NCI-H510A (cell line): Measurements from ENCODE around the gene KREMEN2.
A peak's percentile ranks its signal among the peaks of the same experiment; 100 is the strongest.

Experiments used
- DNase-seq: peaks from one replicate; lab custom pipeline; 2025; lab: John Stamatoyannopoulos, UW

The KREMEN2 gene

DNA sequence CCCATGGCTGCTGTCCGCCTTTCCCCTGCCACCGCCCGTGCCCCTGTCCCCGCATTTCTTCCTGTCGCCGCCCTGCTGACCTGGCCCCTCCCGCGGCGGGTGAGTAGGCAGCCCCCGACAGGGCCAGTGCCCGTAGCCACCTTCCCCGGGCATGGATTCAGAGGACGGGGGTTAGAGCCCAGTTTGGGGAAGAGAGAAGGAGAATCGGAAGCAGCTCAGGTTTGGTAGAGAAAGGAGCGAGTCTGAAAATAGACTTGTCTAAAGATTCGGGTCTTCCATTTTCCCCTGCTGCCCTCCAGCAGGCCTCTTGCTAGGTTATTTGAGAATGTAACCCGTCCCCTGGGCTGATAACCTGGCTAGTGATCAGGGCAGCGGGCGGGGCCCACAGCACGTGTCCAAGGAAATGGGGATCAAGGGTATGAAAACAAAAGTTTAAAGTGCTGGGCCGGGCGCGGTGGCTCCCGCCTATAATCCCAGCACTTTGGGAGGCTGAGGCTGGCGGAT, 40.8 kb downstream of the KREMEN2 start:
- DNase-seq: no peak

DNA sequence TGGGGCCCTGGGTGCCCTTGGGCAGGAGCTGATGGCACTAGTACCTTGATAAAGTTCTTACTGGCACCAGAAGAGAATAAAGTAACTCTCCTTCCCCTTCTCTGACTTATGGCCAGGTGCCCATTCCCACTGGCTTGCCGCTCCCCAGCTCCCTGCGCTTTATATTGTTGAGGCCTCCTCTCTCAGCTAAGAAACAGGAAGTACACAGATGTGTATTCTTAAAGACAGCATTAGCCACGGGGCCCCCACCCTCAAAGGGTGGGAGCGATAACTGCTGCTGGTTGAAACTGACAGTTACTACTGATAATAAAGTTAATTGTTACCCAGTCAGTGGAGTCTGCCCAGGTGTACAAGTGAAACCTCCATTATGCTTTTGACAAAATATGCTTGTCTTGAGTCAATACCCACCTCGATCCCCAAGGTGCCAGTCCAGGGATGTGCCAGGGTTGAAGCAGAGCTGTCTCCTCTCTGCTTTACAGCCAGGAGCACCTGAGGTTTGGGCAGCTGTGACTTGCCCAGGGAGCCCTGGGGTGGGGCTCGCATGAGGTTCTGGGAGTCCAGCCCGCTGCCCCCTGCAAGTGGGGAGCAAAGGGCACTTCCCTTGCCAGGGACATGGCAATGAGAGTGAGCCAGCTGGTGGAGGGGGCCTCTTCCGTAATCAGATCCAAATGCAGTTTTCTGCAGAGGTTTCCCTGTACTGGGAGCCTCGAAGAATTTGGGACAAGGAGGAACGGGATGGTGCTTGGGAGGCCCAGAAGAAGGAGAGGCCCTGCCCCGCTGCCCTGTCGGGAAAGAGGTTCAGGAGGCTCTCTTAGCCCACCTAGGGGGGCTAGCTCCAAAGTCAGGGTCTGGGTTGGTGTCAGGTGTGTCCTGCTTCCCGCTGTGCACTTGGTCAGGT, 43.2 kb downstream of the KREMEN2 start:
- DNase-seq: no peak

DNA sequence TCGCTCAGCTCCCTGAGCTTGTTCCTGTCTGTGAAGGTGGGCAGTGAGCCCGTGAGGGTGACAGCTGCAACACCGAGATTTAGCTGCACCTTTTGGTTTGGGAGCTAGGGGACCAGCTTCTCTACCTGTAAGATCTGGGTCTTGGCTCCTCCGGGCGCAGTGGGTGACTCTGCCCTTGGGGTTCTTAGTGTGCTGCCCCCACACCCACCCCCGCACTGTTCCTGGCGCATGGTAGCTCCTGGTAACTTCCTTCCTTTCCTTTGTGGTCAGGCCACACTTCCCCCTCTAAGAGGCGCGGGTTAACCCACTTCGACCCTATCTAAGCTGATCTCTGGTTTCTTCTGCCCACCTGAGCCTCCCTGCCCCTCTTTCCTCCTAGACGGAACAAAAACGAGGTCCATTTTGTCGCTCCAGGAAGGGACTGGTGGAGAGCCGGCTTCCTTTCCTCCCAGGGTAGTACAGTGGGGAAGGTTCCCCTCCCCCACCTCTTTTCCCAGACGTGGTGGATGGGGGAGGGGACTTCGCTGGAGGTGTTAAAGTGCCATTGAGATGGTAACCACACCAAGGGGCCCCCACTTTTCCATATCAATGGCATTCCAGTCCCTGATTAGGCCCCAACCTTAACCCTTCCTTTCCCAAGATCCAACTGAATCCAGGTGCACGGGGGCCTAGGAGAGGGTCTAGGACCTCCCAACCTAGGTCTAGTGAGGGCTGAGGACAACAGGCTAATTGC, 44.0 kb downstream of the KREMEN2 start:
- DNase-seq: no peak

DNA sequence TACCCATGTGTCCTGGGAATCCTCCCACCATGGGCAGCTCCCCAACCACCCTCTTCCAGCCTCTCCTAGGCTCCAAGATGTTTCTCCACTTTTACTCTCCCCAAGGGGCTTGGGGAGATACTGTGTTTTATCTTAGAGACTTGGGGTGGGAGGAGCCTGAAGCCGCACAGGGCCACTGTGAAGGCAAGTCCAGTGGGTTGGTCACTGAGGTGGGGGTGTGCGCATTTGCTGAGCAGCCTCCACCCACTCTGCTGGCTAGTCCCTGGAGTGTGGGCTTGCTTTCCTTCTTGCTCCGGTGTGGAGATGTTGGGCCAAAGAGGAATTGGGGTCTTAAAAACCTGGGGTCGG, 44.6 kb downstream of the KREMEN2 start:
- DNase-seq: no peak

DNA sequence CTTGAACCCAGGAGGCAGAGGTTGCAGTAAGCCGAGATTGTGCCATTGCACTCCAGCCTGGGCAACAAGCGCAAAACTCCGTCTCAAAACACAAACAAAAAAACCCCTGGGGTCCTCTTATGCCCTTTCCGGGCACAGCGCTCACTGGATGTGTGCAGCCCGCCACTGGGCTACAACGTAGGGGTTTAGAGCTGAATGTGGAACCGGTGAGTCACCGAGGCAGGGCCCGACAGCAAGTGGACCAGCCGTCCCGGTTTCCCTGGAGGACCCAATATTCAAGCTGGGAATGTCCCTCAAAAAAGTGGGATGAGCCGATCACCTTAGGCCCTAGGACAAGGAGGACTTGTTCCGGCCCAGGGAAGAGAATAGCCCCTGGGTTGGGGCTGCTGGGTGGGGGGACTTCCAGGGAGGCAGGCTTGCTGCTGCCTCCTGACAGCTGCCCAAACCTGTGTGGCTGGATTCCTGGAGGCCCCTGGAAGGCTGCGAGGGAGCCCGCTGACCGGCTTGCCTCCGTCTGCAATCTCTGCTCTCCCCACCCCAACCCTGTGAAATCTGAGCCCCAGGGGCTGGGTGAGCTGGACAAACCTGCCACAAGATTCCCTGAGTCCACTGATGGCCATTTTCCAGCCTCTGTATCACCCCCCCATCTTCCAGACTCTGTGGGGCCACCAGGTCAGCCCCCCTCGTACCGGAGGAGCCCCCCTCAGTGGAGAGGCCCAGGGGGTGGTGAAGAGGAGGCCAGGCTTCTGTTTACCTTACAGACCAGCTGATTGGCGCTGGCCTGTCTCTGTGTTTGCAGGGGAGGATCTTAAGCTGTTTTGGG, 45.7 kb downstream of the KREMEN2 start:
- no peak for DNase-seq

DNA sequence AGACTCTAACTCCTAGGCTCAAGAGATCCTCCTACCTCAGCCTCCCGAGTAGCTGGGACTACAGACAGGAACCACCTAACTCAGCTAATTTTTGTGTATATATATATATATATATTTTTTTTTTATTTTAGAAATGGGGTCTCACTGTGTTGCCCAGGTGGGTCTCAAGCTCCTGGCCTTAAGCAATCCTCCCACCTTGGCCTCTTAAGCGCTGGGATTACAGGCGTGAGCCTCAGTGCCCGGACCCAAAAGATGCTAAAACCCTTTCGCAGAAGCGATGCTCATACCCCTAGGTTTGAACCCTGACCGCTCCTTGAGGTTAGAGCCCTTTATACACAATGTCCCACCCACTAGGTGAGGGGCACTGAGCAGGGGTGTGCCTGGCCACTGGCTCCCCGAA, 46.4 kb downstream of the KREMEN2 start:
- DNase-seq: no peak

DNA sequence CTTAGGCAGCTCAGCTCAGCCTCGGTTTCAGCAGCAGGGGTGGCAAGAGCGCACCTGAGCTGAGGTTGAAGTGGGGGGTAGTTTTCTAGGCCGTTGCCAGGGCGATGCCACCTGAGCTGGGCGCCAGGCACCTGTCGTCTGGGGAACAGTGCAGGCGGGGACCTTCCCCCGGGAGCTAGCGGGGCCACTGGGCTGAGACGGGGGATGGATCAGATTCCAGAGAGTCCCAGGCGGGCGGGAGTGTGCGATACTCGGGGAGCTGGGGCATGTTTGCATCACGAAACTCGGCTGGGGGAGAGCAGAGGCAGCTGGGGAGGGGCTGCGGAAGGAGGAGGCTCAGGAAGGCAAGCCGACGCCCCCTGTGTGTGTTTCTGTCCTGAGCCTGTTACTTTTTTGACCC, 48.2 kb downstream of the KREMEN2 start:
- peak; percentile 64 for DNase-seq

DNA sequence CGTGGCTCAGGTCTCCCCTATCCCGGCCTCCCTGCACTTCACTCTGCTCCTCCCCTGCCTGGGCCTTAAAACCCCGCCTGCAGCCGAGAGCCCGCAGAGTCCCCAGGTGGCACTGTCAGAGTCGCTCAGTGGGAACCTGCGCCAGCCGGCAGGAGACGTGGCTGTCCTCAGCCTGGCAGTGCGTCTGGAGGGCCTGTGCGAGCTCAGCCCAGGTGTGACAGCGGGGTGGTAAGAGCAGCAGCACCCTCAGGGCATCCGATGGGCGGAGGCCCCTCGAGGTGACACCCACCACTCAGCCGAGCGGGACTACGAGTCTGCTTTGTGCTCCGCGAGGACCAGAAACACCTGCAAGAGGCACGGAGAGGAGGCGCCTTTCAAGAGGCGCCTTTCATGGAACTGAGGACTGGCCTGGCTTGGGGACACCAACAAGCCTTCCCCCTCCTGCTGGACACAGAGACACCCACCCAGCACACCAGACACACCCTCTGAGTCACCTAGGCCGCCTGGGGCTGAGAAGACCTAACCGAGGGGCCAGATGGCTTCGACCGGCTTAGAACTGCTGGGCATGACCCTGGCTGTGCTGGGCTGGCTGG, 48.8 kb downstream of the KREMEN2 start, which contains the start of gene CLDN9:
Gene CLDN9, plus strand, starts transcription at position 96 of the 593 bp plus-strand sequence. Its CDS starts 440 bp downstream, at position 536.
- DNase-seq: peak; percentile 79

DNA sequence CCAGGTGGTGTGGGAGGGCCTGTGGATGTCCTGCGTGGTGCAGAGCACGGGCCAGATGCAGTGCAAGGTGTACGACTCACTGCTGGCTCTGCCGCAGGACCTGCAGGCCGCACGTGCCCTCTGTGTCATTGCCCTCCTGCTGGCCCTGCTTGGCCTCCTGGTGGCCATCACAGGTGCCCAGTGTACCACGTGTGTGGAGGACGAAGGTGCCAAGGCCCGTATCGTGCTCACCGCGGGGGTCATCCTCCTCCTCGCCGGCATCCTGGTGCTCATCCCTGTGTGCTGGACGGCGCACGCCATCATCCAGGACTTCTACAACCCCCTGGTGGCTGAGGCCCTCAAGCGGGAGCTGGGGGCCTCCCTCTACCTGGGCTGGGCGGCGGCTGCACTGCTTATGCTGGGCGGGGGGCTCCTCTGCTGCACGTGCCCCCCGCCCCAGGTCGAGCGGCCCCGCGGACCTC, 49.4 kb downstream of the KREMEN2 start:
- DNase-seq: no peak

DNA sequence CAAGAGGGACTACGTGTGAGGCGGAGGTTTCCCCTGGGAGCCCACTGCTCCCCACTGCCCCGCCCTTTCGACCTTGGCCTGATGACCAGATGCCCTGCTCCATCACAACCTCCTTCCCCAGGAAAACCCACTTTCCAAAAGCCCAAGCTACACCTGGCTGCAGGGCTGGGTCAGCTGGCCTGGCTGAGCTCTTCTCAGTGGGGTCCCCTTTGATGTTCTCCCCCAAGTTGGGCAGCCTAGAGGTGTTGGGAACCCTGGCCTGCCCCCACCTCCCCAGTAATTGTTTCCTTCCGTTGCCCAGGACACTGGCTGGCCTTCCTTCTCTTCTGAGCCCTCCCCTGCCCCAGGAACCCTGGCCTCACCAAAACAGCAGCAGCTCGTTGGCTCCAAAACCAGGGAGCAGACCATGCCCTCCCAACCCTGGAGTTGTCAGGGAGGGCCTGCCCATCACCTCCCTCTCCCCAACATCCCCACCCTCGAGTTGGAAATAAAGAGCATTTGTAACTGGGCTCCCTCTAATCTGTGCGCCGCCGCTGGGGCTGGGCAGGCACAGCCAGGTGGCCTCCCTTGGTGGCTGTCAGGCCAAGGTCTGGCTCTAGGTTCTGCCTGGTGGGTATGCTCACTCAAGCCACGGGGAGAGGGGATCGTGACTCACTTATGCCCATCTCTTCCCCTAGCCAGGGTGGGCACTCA, 50.1 kb downstream of the KREMEN2 start:
- no peak for DNase-seq

DNA sequence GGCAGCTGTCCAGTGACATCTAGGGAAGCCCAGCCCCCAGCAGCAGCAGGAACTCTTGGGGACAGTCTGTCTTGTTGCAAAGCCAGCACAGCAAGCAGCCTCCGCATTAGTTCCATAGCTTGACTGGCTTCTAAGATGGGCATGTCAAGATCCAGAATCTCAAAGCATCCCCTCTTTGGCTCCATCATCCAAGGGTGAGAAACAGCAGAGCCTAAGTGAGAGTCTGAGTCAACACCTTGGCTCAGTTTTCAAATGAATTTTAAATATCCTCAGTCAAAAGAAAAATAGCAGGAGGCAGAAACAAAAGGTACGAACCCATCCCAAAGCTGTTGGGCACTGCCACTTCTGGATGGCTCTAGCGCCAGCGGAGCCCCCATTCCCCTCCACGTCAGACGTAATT, 50.9 kb downstream of the KREMEN2 start:
- DNase-seq: no peak

DNA sequence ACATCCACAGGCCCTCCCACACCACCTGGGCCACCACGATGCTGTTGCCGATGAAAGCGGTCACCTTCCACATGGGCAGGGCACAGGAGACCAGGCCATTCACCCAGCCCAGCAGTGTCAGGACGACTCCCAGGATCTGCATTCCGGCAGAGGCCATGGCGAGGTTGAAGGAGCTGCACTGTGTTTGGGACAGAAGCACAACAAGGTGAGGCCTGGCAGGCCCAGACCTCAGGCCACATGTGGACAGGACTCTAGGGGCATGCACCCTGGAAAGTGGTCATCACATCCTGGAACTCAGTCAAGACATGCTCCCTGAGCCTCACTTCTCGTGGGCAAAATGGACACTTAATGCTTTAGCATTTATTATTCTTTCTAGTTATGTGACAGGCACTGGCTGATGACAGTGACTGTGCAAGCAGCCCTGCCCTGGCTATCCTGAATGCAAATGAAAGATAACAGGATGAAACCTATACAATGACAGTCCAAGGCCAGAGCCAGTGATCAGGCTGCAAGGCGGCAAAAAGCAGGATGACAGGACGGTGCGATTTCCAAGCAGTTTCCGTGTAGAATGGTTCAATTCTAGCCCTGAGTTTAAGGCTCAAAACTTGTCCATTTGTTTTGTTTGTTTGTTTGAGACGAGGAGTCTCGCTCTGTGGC, 51.9 kb downstream of the KREMEN2 start:
- DNase-seq: no peak

DNA sequence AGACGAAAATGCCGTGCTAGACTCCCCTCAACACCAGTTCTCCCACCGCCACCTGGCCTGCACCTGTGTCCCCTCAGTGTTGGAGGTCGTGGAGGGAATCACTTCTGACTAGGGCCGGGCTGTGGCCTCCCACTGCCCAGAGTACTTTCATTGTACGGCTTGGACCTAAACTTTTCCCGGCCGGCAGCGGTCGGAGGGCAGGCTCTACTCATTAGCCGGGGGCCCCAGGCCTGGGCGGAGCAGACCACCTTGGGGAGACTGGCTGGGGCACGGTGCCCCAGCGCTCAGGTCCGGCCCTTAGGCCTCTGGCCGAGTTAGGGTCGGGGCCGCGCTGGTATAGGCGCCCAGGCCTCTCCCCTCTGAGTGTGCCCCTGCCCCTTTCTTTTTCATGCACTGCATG, 53.3 kb downstream of the KREMEN2 start:
- DNase-seq: no peak
